ENCODE results near the gene MARCHF3. TPM values are rescaled to one million over a fixed set of nuclear protein-coding genes. Genes with fewer than 3 reads are reported as not detected.

The MARCHF3 gene
- polyA plus RNA-seq, 10 donors = 6.6 to 13.8 (median 9.4) TPM

Other genes starting within 250 kb of the MARCHF3 start
- gene C5orf63, start 42.9 kb upstream of the MARCHF3 start, polyA plus RNA-seq (ENCODE audit: insufficient read length in 10 of 10) = 1 to 10 TPM; 5.0 to 9.7 (median 6.1) TPM

Data from muscle of back (tissue), 10 donors.